H1 (cell line): ENCODE measurements around the gene EEF1A2. TPM values are rescaled to one million over a fixed set of nuclear protein-coding genes. Genes with fewer than 3 reads are reported as not detected.

ENCODE experiments used
- GTF2F1 ChIP-seq: IDR thresholded peaks from 2 replicates; pipeline ENCODE4 v1.6.1; 2012; ENCODE audit warnings: low read depth, low read length, improper control_type of control experiment, borderline replicate concordance
- JUND ChIP-seq: IDR thresholded peaks from 2 replicates; pipeline ENCODE4 v1.6.1; 2011; ENCODE audit warnings: mild to moderate bottlenecking, improper control_type of control experiment, low read length
- KDM4A ChIP-seq: IDR thresholded peaks from one replicate; pipeline ENCODE4 v1.7.1; 2012; ENCODE audit warnings: low read depth, mild to moderate bottlenecking, moderate library complexity, low read length, inconsistent platforms; ENCODE audit not compliant: severe bottlenecking
- RXRA ChIP-seq: IDR thresholded peaks from 2 replicates; pipeline ENCODE4 v1.6.1; 2011; ENCODE audit warnings: low read depth, mild to moderate bottlenecking, low read length, moderate library complexity; ENCODE audit not compliant: insufficient read depth
- polyA plus RNA-seq, 7 experiments: library from polyadenylated mRNA; depleted of rRNA in 3 of 7; stranded (reverse) in 5 of 7; unstranded in 2 of 7; fragments of >200 nt in 5 of 7; fragments of 200-250 nt in 2 of 7; gene quantifications; 1 replicate in 5 of 7; 2 replicates in 1 of 7; 4 replicates in 1 of 7; pipeline versions ENCODE4 v1.2.1 to v1.2.3, GENCODE V29; 2011 to 2013; ENCODE audit warnings: missing spikeins in 2 of 7, mixed read lengths in 2 of 7
- total RNA-seq: library from RNA; stranded (reverse); fragmentation: NEBNext Ultra II Directional; extraction: Animal tissue kit (Norgen Biotek cat#: 25700); gene quantifications from 2 replicates; pipeline ENCODE4 v1.2.1, GENCODE V29; 2021

Gene EEF1A2
- total and polyA plus RNA-seq, 2 of the 8 experiments (the other 6 are each of a cell fraction or from before 2014, with no cell fraction given), result 7.4 to 25.8 TPM

DNA sequence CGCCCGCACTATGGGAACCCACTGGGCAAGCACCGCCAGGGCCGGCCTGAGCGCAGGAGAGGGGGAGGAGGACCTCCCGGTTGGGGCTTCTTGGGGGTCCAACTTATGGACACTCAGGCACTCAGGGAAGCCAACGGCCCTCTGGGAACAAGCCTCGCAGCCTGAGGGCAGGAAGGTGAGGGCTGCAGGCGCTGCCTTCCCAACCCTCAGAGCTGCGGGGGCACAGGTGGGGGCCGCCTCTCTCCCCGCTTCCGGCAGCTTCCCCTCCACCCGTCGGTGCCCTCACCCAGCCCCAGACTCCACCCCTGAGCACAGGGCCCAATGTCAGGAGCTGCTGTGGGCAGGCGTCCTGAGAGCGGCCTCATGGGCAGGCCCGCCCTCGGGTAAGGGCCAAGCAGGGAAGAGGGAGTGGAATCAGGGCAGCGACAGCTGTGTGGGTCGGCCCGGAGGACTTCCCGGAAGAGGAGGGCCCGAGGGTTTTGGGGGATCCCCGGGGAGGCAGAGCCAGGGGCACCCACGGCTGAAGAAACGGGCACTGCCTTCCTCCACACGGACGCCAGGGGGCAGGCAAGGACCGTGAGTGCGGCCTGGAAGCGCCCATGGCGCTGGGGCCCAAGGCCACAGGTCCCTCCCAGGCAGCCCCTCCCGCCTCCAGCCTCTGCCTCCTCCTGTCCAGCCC is 38.8 kb upstream of the EEF1A2 start (continued):
- TF ChIP-seq KDM4A, result peak; percentile 5
- no peak for TF ChIP-seq RXRA
- TF ChIP-seq GTF2F1, result no peak
- TF ChIP-seq JUND, result no peak
